ENCODE measurements around the gene PPP2R5B.
A peak's percentile ranks its signal among the peaks of the same experiment; 100 is the strongest.

PPP2R5B gene

DNA sequence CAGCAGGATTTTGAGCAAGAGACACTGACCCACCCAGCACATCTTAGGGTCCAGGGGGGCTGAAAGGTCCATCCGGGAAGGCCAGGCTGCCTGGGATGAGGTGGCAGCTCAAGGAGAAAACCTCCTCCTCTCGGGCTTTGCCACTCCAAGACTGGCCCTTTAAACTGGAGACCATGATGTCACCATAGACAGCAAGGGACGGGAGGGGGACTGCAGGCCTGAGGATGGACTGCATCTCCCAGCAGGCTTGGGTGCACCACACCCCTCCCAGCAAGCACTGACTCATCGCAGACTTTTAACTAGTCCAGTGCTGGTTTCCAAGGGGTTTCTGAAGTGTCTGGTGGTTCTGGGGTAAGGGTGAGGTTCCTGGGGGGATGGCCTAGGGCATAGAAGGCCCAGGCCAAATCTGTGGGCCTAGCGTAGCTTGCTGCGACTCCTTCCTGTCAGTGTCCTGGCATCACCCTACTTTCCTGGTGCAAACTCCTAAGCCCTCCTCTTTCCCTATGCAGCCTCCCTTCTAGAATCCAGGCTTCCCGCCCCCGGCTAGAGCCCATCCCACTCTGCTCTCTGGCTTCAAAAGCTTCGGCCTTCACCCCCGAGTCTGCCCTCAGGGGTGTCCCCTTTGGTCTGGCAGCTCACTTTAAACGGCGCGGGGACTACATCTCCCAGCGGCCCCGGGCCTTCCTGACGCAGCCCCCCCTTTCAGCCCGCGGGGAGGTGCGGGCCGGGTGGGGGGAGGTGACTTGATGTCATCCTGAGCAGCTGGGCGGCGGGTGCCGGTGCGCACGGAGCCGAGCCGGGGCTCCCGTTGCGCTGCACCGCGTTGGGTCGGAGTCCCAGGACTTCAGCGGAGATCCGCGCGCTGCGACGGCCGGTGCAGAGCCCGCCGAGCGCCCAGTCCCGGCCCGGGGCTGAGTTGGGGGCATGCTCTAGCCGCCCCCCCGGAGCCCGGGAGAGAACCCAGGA lies at the start of gene PPP2R5B:
Gene PPP2R5B, plus strand, starts transcription at position 746 of the 966 bp plus-strand sequence. CDS start 1,046 bp downstream, outside the sequence.
- DNase-seq: peak; percentile 91

DNA sequence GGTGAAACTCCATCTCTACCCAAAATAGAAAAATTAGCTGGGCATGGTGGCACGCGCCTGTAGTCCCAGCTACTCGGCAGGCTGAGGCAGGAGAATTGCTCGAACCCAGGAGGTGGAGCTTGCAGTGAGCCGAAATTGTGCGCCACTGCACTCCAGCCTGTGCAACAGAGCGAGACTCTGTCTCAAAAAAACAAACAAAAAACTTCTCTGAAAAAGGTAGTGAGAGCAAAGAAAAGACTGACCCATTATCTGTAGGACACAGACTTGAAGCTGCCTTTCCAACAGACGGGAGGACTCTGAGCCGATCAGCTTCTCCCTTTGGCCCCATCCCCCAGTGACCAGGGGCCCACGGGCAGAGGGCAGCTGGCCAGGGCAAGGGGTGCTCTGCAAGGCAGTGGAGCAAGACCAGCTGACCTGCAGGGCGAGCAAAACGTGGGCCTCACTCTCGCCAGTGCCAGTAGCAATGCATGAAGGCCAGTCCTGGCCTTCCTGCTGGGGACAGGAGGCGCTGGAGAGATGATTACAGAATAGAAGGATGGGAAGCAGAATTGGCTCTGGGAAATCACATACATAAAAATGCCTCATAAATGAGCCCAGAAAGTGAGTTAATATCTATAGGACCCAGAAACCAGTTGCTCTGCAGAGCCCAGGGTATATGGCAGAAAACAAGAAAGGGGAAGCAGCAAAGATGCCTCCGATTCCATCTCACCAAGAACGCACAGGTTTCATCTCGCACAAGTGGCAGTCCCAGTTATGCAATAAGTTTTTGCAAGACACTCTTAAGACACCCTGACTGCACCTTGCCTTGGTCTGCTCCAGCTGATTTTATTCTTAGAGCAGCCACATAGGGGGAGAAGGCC lies 48.9 kb upstream of the PPP2R5B start:
- DNase-seq: no peak

DNA sequence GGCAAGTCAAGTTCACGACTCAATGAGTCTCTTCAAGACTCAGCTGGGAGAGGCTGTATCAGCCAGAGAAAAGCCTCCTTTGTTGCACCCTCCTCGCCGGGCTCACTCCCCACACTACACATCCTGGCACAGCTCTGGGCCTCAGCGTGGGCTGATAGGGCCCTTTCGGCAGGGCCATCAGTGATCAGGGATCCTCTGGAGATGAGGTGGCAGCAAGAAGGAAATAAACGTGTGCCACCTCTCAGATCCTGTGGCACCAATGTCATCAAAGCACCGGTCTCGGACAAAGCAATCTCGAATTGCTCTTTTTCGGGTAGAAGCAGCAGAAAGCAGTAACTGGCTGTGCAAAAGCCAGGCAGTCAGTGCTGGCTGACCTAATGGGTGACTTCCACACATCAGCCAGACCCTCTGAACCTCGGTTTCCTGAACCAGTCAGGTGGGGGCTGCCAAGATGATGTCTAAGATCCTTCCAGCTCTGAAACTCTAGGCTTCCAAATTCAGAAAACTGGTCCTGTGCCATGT lies 48.2 kb upstream of the PPP2R5B start:
- no peak for DNase-seq

DNA sequence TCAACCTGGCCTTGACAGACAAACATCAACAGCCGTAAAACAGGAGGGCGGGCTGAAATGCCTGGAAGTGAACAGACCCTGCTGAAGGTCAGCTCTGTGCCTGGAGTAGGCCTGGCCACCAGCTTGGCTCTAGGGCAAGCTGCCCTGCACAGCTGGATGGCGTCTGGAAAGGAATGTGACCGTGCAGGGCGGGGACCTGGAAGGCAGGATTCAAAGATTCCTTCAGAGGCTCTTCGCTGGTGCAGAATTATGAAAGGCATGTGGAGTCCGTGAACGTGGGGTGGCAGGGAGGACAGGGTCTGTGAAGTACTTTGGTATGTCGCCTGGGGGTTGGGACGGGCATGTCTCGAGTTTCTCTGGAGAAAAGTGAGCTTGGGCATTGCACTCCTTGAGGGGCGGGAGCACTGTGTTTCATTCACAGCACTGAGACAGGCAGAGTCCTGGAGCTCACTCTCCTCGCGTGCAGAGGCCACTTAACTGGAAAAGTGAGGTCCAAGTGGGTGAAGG lies 47.6 kb upstream of the PPP2R5B start:
- no peak for DNase-seq

DNA sequence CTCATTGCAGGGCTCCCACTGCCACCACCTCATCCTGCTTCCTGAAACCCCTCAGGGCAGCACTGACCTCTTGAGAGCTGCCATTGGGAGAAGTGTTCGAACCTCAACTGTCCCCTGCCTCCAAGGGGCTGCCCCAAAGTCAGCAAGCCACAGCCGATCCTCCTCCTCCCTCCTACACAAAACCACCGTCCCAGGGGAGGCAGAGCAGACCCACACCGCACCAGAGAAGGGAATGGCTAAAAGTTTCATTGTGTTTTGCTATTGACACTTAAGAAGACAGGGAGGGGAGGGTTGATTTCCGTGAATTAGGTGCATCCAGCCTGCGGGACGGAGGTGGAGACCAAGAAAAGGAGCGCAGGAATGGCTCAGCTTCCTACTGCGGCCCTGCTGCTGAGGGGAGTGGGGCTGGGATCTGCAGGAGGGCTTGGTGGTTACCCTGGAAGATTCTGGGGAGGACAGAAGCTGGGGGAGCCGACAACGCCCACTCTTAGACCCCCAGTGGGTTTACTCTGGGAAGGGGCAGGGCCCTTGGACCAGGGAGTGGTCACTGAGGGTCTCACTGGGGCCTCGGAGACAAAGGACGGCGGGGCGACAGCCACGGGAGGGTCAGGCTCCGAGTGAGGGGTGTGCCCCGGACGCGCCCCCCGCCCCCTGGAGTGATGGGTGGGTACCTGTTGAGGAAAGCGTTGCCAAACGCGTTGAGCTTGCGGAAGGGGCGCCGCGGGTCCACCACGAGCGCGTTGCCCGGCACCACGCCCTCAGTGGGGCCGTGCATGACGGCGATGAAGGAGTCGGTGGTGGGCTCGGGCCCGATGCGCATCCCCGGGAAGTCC lies 46.9 kb upstream of the PPP2R5B start:
- no peak for DNase-seq

DNA sequence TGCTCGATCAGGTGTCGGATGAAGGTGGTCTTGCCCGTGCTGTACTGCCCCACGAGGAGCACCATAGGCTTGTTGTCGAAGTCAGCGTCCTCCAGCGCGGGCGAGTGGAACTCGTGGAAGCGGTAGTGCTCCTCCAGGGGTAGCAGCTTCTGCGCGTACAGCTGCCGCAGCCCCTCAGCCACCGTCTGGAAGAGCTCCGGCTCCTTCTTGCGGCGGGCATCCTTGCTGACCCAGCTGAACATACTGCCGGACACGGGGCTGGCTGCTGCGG lies 46.3 kb upstream of the PPP2R5B start:
- no peak for DNase-seq

DNA sequence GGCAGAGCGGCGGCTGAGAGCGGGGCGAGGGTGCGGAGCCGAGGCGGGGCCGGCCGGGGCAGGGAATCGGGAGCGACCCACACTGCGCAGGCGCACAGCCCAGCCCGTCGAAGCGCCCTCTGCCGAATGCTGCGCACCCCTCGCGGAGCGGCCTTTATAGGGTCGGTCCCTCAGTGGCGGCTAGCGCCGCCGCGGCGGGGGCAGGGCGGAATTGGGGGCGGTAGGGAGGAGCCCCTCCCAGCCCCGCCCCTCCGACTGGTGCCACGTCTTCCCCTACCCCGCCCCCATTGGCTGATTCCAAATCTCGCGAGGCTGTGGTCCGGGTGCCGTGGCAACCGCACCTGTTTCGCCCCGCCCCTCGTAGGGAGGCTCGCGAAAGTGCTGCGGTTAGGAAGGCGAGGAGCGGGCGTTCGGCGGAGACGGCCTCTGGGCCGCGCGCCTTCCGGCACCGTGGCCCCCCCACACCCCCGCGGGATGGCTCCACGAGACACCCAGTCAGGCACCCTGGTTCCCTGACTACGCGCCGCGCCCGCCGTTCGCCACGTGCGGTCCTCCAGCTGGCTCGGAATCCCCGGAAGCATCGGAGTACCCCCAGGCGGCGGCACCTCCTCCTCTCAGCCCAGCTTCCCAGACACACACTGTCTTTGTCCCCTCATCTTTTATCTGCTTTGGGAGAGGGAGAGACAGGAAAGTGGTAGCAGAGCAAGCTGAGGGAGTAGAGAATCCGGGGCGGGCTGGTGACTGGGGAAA lies 45.8 kb upstream of the PPP2R5B start, which contains the start of gene EHD1:
Gene EHD1, minus strand, starts transcription at position 128 of the 750 bp plus-strand sequence. CDS start 157 bp downstream, outside the sequence.
- peak; percentile 99 for DNase-seq

DNA sequence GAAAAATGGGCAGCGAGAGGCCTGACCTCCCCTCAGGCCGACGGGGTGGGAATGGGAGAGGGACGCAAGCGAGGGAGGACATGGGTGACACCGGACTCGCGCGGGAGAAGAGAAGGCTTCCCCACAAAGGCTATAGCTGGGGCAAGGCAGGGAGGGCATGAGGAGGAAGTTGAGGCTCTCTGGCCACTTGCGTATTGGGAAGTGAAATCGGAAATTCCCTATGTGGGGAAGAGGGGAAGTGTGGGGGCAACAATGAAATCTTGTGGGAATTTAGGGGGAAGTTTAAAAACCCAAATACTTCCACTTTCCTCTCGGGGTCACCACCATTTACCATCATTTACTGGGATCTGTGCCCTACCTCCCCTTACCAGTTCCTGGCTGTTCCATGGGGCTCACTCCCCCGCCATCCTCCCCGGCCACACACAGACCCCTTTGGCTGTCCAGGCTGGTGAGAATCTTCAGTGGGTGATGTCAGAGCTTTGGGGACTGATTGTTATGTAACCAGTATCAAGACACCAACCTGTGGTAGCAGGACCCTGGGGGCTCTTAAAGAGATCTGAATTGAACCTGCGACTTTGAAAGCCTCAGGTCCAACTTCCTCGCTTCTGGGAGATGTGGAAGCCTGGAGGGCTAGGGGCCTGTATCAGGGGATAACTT lies 45.1 kb upstream of the PPP2R5B start:
- no peak for DNase-seq

DNA sequence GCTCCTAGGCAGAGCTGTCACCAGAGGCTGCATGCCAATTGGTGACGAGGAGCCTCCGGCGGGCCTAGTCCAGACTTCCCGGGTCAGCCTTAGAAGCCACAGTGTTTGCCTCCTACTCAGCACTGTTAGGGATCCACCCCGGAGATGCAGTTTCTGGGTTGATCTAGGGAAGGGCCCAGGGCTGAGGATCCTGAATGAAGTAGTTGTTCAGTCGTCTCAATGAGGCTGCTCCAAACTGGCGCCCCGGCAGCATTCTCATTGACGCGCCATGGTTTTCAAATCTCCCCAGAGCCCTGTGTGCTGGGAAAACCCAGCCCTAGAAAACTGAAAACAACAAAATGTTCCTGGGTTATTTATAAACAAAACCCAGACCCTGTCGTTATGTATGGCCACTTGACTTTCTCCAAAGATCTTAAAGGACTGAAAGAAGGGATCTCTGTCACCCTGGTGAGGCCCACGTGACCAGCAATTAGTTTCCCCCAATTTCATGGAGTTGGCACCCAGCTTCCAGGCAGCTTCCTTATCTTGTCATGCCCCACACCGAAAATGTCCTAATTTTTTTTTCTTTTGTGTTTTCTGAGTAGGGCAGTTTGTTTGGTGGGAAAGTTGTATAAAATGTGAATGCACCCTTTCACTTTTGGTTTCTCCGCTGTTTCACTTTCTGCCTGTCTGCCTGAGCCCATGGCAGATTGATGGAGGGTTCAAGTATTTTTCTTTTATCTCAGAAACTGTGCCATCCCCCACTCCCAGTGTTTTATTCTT lies 44.1 kb upstream of the PPP2R5B start:
- no peak for DNase-seq

DNA sequence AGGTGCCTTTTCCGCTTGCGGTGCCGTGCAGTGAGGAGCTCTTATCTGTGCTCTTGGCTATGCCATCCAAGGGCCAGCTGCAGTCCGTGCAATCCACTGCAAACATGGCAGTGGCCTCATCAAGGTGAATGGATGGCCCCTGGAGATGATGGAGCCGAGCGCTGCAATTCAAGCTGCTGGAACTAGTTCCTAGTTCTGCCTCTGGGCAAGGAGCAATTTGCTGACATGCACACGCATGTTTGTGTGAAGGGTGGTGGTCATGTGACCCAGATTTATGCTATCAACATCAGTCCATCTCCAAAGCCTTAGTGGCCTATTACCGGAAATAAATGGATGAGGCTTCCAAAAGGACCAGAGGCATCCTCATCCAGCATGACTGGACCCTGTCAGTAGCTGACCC lies 43.0 kb upstream of the PPP2R5B start:
- no peak for DNase-seq

DNA sequence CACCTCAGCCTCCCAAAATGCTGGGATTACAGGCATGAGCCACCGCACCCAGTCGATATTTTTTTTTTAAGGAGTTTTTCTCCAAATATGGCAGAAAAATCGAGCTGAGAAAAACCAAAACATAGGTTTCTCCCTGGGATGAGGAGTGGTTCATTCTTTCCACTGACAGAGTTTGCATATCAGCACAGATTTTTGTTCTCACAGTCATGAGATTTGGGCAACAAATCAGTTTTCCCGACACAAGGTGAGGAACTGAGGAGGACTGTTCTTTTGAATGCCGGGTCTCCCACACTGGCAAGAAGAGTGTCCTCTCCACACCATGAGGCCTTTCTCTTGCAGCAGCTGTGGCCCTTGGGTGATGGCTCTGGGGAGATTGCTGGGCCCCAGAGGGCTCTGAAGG lies 42.2 kb upstream of the PPP2R5B start:
- DNase-seq: no peak

DNA sequence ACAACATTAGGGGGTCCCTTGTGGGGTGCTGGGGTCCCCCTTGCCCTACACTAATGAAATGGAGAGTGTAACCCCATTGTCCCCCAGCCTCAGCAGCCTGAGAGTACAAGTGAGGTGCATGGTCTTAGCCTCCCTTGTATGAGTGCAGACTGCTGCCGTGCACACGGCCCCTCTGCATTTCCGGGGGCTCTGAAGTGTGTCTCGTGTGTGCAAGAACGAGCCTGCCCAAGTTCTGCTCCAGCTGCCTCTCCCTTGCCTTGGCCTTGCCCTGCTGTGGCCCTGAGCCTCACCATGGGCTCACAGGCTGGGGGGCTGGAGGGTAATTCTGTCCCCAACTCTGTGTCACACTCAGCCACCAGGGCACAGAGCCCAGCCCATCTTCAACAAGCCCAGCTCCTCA lies 40.9 kb upstream of the PPP2R5B start:
- no peak for DNase-seq

DNA sequence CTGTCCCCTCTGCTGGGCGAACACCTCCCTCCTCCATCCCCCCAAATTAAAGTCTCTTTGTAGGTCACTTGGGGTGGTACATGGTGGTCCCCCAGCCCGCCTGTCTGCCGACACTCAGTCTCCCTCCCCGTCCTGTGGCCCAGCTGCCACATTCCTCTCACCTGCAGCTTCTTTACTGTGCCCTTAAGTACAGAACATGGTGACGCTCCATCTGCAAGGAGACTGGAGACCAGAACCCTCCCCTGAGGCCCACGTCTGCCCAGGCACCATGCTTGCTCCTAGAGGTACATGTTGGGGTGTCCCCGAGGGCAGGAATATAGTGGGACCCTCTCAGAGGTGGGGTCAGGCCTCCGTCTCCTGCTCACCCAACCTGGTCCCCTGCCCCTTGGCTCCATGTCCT lies 40.5 kb upstream of the PPP2R5B start:
- no peak for DNase-seq

DNA sequence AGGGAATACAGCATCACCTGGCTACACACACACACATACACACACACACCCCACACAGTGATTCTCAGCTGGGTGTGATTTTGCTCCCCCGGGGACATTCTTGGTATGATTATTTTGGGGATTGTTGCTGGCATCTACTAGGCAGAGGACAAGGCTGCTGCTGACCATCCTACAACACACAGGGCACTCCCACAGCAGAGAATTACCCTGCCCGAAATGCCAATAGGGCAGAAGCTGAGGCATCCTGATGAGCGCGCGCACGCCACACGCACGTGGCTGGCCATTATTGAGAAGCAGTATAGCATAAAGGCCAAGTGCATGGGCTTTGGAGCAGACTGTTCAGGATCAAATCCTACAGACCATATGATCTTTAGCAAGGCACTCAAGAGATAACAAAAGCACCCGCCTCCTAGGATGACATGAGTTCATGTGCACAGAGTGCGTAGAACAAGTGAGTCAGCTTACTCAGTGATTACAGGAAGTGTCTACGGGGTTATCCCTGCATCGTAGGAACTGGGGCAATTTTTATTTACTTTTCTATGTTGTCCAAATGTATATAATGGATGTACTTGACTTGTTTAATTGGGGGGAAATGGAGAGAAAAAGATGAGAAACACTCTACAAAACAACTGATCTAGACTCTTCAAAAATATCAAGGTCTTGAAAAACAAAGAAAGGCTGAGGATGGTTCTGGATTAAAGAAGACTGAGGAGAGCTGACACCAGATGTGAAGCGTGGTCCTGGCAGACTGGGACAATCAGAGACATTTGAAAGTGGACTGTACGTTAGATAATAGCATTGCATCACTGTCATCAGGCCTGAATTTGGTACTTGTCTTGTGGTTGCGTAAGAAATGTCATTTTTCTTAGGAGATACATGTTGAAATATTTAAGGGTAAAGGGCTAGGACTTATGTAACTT lies 38.9 kb upstream of the PPP2R5B start:
- DNase-seq: no peak

DNA sequence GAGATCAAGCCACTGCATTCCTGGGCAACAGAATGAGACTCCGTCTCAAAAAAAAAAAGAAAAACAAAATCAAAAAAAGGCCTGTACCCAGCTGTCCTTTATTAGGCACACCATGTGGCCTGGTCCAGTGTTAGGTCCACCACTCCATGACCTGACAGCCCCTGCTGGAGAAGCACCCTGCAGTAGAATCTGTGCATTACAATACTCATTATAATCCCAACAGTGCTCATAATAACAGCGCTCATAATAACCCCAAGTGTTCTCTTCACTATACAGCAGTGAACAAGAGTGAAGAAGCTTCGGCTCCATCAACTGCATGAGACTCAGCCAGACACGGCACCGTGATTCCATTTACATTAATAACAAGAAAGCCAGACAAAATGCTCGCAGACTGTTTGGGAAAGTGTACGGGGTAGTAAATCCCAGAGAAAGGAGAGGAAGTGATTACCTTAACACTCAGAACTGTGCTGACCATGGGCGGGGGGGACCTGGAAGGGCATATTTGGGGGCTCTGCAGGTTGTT lies 37.2 kb upstream of the PPP2R5B start:
- no peak for DNase-seq

DNA sequence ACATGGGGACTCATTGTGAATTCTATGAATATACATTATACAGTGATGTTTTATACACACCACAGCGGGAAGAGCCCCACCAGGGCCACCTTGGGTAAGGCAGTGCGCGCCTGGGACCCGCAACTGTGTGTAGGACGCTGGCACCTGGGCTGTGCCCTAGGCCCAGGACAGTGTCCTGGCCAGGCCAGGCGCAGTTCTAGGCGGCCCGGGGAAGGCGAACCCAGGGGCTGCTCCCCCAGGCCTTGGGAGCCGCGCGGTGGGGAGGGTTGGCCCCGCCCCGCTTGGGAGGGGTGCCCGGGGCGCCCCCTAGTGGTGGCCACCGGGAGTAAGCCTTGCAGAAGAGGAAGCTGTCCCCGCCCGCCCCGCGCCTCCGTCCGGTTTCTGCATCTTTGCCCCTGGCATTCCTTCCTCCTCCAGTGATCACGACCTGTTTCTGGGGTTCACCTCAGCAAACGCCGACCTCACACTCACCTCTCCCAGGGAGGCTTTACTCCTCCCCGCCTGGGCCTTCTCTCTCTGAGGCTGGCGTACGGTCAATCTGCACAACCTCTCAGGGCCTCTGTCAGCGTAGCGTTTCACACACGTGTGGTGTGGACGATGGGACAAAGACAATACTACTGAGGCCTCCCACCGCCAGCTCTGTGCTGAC lies 36.6 kb upstream of the PPP2R5B start:
- peak; percentile 90 for DNase-seq

DNA sequence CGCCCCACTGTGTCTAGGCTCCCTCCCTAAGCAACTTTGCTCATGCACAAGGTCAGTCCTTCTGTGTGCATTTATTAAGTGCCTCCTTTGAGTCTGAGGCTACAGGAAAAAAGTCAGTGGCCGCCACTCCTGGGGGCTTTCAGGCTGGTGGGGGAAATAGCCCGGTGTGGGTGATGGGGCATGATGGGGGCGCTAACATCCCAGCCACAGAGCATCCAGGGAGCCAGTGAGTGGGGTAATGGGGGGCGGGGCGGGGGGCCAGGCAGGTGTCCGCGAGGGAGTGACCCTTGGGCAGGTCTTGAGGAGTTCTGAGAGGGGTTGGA lies 36.1 kb upstream of the PPP2R5B start:
- no peak for DNase-seq

DNA sequence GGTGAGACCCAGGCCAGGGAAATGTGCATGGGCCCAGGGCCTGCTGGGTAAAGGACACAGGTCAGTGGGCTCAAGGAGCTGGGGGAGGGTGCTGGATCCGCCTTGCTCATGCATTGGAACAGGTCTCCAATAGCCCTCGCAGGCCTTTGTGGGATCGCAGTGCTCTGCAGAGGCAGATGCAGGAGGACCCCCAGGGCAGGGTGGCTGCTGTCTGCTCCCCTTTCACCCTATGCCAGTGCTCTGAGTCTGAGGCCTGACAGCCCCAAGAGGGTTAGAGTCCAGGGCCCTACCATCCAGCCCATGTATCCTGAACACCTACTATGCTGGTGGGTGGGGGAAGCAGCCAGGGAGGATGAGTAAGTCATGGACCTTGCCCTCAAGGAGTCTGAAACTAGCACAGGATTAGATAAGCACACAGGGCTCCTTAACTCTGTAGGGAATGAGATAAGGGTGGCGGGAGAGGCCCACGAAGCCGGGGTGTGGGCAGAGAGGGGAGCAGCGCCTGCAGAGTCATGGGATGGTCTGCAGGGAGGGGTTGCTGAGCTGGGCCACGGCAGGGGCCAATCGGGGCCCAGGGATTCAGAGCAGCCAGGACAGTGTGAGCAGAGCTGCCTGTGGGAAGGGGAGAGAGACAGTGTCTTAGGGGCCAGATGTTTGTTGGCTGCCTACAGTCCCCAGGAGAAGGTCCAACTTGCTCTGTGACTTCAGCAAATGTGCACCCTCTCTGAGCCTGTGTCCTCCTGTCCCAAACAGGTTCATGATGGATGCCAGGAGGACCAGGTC lies 35.6 kb upstream of the PPP2R5B start:
- DNase-seq: no peak

All from activated T-cell treated with anti-CD3 and anti-CD28 coated beads, Interleukin-2, amount 50 U/mL, for 1 hour (primary cell).